Measurements from ENCODE around the gene LRRC72.

LRRC72 gene

DNA sequence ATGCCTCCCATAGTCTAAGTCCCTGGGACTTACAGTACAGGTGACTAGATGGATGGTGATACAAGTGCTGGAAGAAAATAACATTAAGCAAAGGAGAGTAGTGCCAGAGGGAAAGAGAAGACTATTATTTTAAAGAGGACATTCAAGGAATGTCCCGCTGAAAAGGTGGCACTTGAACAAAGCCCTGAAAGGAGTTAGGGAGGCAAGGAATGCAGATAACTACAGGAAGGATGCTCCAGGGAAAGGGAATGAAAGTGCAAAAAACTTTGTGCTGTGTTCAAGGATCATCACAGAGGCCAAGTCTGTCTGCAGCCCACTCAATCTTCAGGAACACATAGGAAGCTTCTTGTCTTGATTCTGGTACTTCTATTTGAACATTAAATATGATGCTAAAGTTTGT is 104.0 kb downstream of the LRRC72 start:
- DNase-seq (ENCODE audit: low spot score in 2 of 2), result no peak
- in situ Hi-C loops (cut with MboI; ENCODE audit: low sequenced_read_pairs), result no loop called here
- no peak overlapping the region for H3K4me3 ChIP-seq
- H3K36me3 ChIP-seq (replicated peaks), result 0 out of 2 replicates have a peak, but pooled peaks cover 7% of the 10 kb centered on the region
- H3K9me3 ChIP-seq, result no peaks in the 10 kb centered on the region
- H3K27me3 ChIP-seq (ENCODE audit: low read depth), result no peaks in the 10 kb centered on the region
- peaks cover 4% of the 10 kb centered on the region; the same call in 1 of the 2 replicates for H3K4me1 ChIP-seq

All from HAP-1 (cell line).